H54 (cell line): Measurements from ENCODE around the gene COPS2.
"Not testable (repeated sequence)": the region's sequence is repeated elsewhere in the genome, so short reads cannot be mapped to it uniquely, and the experiment has no call there.

Source experiments
- DNase-seq: peaks from one replicate; pipeline ENCODE4 v3.0.0; 2011; ENCODE audit warnings: low spot score, mixed read lengths; ENCODE audit not compliant: insufficient read length
- FAIRE-seq: peaks from 3 replicates; lab custom pipeline; 2011; peaks lifted over from hg19 to GRCh38; lab: Jason Lieb, UNC
- POLR2A ChIP-seq: IDR thresholded peaks from 2 replicates; pipeline ENCODE4 v1.6.1; 2011; ENCODE audit warnings: low read depth, mild to moderate bottlenecking, low read length

The COPS2 gene

GRCh38 chr15:49096090-49096750 is 59.2 kb downstream of the COPS2 start:
- TF ChIP-seq POLR2A = no peak
- no peak for DNase-seq
- no peak for FAIRE-seq

GRCh38 chr15:49094923-49095322 is 60.5 kb downstream of the COPS2 start:
- DNase-seq (no peak), FAIRE-seq (no peak)
- no peak for TF ChIP-seq POLR2A

GRCh38 chr15:49093252-49094105 is 61.9 kb downstream of the COPS2 start:
- no peak for FAIRE-seq
- TF ChIP-seq POLR2A = no peak
- no peak for DNase-seq

- FAIRE-seq = no peak
Measured at GRCh38 chr15:49088996-49089395, 66.4 kb downstream of the COPS2 start.

GRCh38 chr15:49085696-49086459 is 69.5 kb downstream of the COPS2 start:
- DNase-seq = no peak
- TF ChIP-seq POLR2A = no peak
- FAIRE-seq = no peak

More at GRCh38 chr15:49088996-49089395, 66.4 kb downstream of the COPS2 start:
- DNase-seq = no peak
- TF ChIP-seq POLR2A = no peak

- DNase-seq (no peak), FAIRE-seq (no peak)
- TF ChIP-seq POLR2A = no peak
Measured at GRCh38 chr15:49084285-49084570, 71.2 kb downstream of the COPS2 start.

- FAIRE-seq = no peak
- no peak for TF ChIP-seq POLR2A
- no peak for DNase-seq
Measured at GRCh38 chr15:49083401-49084284, 71.8 kb downstream of the COPS2 start.

- no peak for TF ChIP-seq POLR2A
- DNase-seq = no peak
- no peak for FAIRE-seq
Measured at GRCh38 chr15:49082960-49083359, 72.4 kb downstream of the COPS2 start.

- DNase-seq = no peak
- FAIRE-seq = no peak
- TF ChIP-seq POLR2A = no peak
Measured at GRCh38 chr15:49079340-49080039, 75.9 kb downstream of the COPS2 start.

GRCh38 chr15:49075881-49076280 is 79.5 kb downstream of the COPS2 start:
- no peak for FAIRE-seq

GRCh38 chr15:49074589-49075287 is 80.7 kb downstream of the COPS2 start:
- not testable (repeated sequence) for DNase-seq, FAIRE-seq

More at GRCh38 chr15:49075881-49076280, 79.5 kb downstream of the COPS2 start:
- no peak for DNase-seq
- no peak for TF ChIP-seq POLR2A
